ENCODE results near the gene PKHD1. TPM values are rescaled to one million over a fixed set of nuclear protein-coding genes. Genes with fewer than 3 reads are reported as not detected.

Gene PKHD1
- total and polyA plus RNA-seq, 2 of the 8 experiments (the other 6 are each of a cell fraction or from before 2014, with no cell fraction given), result 0.06 to 0.09 TPM

DNA sequence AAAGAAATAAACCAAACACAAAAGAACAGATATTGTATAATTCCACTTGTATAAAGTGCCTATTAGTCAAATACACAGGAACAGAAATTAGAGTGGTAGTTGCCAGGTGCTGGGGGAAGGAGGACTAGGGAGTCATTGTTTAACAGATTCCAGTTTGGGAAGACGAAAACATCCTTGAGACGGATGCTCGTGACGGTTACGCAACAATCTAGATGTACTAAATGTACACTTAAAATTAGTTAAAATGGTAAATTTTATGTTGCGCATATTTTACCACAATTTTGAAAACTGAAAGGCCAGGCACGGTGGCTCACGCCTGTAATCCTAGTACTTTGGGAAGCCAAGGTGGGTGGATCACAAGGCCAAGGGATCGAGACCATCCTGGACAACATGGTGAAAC is 111.0 kb downstream of the PKHD1 start:
- no peak overlapping the region for H3K9ac ChIP-seq (replicated peaks in 1 of 4; ENCODE audit: extremely low read depth in 1 of 4, low read depth in 3 of 4, low read length in 3 of 4)
- H3K14ac ChIP-seq (ENCODE audit: insufficient read length), result no peak overlapping the region
- no peak overlapping the region for H2BK120ac ChIP-seq (replicated peaks; ENCODE audit: low read depth, low read length)
- H3K79me2 ChIP-seq (ENCODE audit: control insufficient read depth in 1 of 2, insufficient read depth in 2 of 2, low read length in 2 of 2), result no peaks in the 10 kb centered on the region
- no peak overlapping the region for H4K8ac ChIP-seq (ENCODE audit: extremely low read depth, insufficient read depth, low read length)
- FAIRE-seq (no peak), DNase-seq (ENCODE audit: low read depth in 1 of 2, low spot score in 2 of 2) (no peak)
- no peak overlapping the region for H2BK20ac ChIP-seq (ENCODE audit: low read length)
- H3K27me3 ChIP-seq (replicated peaks in 1 of 4; ENCODE audit: control insufficient read depth in 3 of 4, extremely low read depth in 1 of 4, insufficient read depth in 3 of 4, low read length in 3 of 4), result no peaks in the 10 kb centered on the region
- no peak overlapping the region for H2BK5ac ChIP-seq (ENCODE audit: low read depth, low read length)
- no peak overlapping the region for H3K23ac ChIP-seq (ENCODE audit: insufficient read length)
- 95% methylated on average over 9 of the region's 9 CpGs; no CpG with 5 or more reads in 1 of the 2 experiments for WGBS, 2 experiments (ENCODE audit: extremely low coverage in 1 of 2, insufficient coverage in 1 of 2, insufficient read length in 1 of 2, insufficient replicate concordance in 2 of 2, low coverage in 1 of 2, low lambda C conversion rate in 2 of 2, missing lambda C conversion rate in 1 of 2)
- no peak overlapping the region for H4K5ac ChIP-seq (ENCODE audit: insufficient read length, low read depth, low read length)
- no peak overlapping the region for H3K4ac ChIP-seq (replicated peaks; ENCODE audit: insufficient read length, low read depth, low read length)
- no peak overlapping the region for H2AK5ac ChIP-seq (ENCODE audit: low read depth, low read length)
- no peak overlapping the region for H3K4me2 ChIP-seq (ENCODE audit: insufficient read depth in 1 of 2, low read depth in 2 of 2, low read length in 2 of 2)
- no peak overlapping the region for H4K91ac ChIP-seq (replicated peaks; ENCODE audit: insufficient read length, low read length)
- H2BK12ac ChIP-seq (ENCODE audit: low read depth, low read length), result no peak overlapping the region
- ChIA-PET CTCF (ENCODE audit: partially characterized antibody) (no interaction called here), POLR2A (ENCODE audit: partially characterized antibody) (no interaction called here)
- H3K56ac ChIP-seq (replicated peaks; ENCODE audit: insufficient read length, low read depth, low read length), result no peak overlapping the region
- H2BK15ac ChIP-seq (ENCODE audit: low read length), result no peak overlapping the region
- H2AFZ ChIP-seq (ENCODE audit: low read length), result no peak overlapping the region
- no peaks in the 10 kb centered on the region for H3K23me2 ChIP-seq (ENCODE audit: low read depth, low read length)
- H3K9me3 ChIP-seq (ENCODE audit: insufficient read depth in 2 of 2, low read depth in 1 of 2, low read length in 1 of 2), result peaks cover 0 to 3% of the 10 kb centered on the region in 2 experiments; a peak in 1 of 4 replicates
- H3K36me3 ChIP-seq (ENCODE audit: control insufficient read depth in 2 of 4, insufficient read depth in 4 of 4, low read length in 3 of 4), result no peaks in the 10 kb centered on the region; a peak in 1 of 8 replicates
- H3K18ac ChIP-seq (ENCODE audit: extremely low read depth, low read length), result no peak overlapping the region
- no peak for TF ChIP-seq ATF2 (IDR thresholded peaks at IDR 0.05; ENCODE audit: low read length)
- no peak for TF ChIP-seq ASH2L (IDR thresholded peaks at IDR 0.05; ENCODE audit: low read length)
- no peak for TF ChIP-seq EZH2 (IDR thresholded peaks at IDR 0.05; ENCODE audit: low read depth, low read length, severe bottlenecking)
- no peak for TF ChIP-seq E2F6 (IDR thresholded peaks at IDR 0.05)
- TF ChIP-seq CEBPB (IDR thresholded peaks at IDR 0.05; ENCODE audit: low read depth, low read length), result peak; percentile 62; the same call in 1 of the 2 replicates
- TF ChIP-seq RAD21 (IDR thresholded peaks at IDR 0.05 in 1 of 2, conservative IDR thresholded peaks at IDR 0.05 in 1 of 2; ENCODE audit: low read depth in 2 of 2, low read length in 2 of 2), result no peak
- no peak for TF ChIP-seq MAFK (IDR thresholded peaks at IDR 0.05; ENCODE audit: low read depth, low read length)
- no peaks in the 10 kb centered on the region for H3K4me1 ChIP-seq (replicated peaks in 1 of 4; ENCODE audit: control insufficient read depth in 3 of 4, insufficient read depth in 4 of 4, low read length in 3 of 4)
- no peak overlapping the region for H3K27ac ChIP-seq (ENCODE audit: low read depth, low read length)
- no peaks in the 10 kb centered on the region for H4K20me1 ChIP-seq (replicated peaks in 1 of 2; ENCODE audit: control insufficient read depth in 1 of 2, insufficient read depth in 2 of 2, low read length in 2 of 2)
- H3K4me3 ChIP-seq (ENCODE audit: extremely low read depth in 1 of 4, insufficient read depth in 2 of 4, low read depth in 3 of 4, low read length in 4 of 4), result no peak overlapping the region
- H3K79me1 ChIP-seq (ENCODE audit: low read depth, low read length), result no peaks in the 10 kb centered on the region

Measured in H1 (cell line).